Hepatocyte (in vitro differentiated cells): ENCODE results near the gene PPM1L. TPM values are rescaled to one million over a fixed set of nuclear protein-coding genes. Genes with fewer than 3 reads are reported as not detected.
"Not testable (repeated sequence)": the region's sequence is repeated elsewhere in the genome, so short reads cannot be mapped to it uniquely, and the experiment has no call there.

ENCODE experiments used
- DNase-seq: peaks from one replicate; pipeline ENCODE4 v3.0.0-alpha.2; 2016; ENCODE audit warnings: low spot score
- H2AFZ ChIP-seq: fragments of 200-600 bp; sonication (generic); 2 replicates; pipeline ENCODE4 v1.6.0; 2016; ENCODE audit warnings: antibody characterized with exemption, mild to moderate bottlenecking
- H3K27ac ChIP-seq: fragments of 200-600 bp; sonication (generic); 2 replicates; pipeline ENCODE4 v1.5.1; 2016; ENCODE audit warnings: mild to moderate bottlenecking
- H3K27me3 ChIP-seq: fragments of 200-600 bp; sonication (generic); 2 replicates; pipeline ENCODE4 v1.6.1; 2016
- H3K36me3 ChIP-seq: fragments of 200-600 bp; sonication (generic); replicated peaks from 2 replicates; pipeline ENCODE4 v1.5.1; 2016; ENCODE audit warnings: low read depth; ENCODE audit not compliant: insufficient read depth
- H3K4me1 ChIP-seq: fragments of 200-600 bp; sonication (generic); 2 replicates; pipeline ENCODE4 v1.5.1; 2016; ENCODE audit warnings: mild to moderate bottlenecking, moderate library complexity; ENCODE audit not compliant: insufficient read depth
- H3K4me2 ChIP-seq: fragments of 200-600 bp; sonication (generic); 2 replicates; pipeline ENCODE4 v1.6.0; 2016
- H3K4me3 ChIP-seq: fragments of 200-600 bp; sonication (generic); 2 replicates; pipeline ENCODE4 v1.5.1; 2016; ENCODE audit warnings: mild to moderate bottlenecking
- H3K79me2 ChIP-seq: fragments of 200-600 bp; sonication (generic); 2 replicates; pipeline ENCODE4 v1.6.0; 2017; ENCODE audit warnings: mild to moderate bottlenecking
- H3K9me2 ChIP-seq: fragments of 200-600 bp; sonication (generic); replicated peaks from 2 replicates; pipeline ENCODE4 v1.6.0; 2017; ENCODE audit warnings: mild to moderate bottlenecking; ENCODE audit not compliant: insufficient read depth
- H3K9me3 ChIP-seq: fragments of 200-600 bp; sonication (generic); 2 replicates; pipeline ENCODE4 v1.5.1; 2016; ENCODE audit warnings: low read depth, mild to moderate bottlenecking
- H4K20me1 ChIP-seq: fragments of 200-600 bp; sonication (generic); 2 replicates; pipeline ENCODE4 v1.6.0; 2016; ENCODE audit warnings: mild to moderate bottlenecking; ENCODE audit not compliant: insufficient read depth, poor library complexity, severe bottlenecking
- CTCF ChIP-seq: fragments of 200-600 bp; sonication (generic); IDR thresholded peaks from 2 replicates; pipeline ENCODE4 v1.5.1; 2016; ENCODE audit warnings: antibody characterized with exemption, mild to moderate bottlenecking; ENCODE audit not compliant: poor library complexity
- EZH2 ChIP-seq: fragments of 200-600 bp; sonication (generic); IDR thresholded peaks from 2 replicates; pipeline ENCODE4 v1.6.1; 2016; ENCODE audit warnings: antibody characterized with exemption, mild to moderate bottlenecking, borderline replicate concordance
- EZH2phosphoT487 ChIP-seq: fragments of 200-600 bp; sonication (generic); IDR thresholded peaks from one replicate; pipeline ENCODE4 v1.6.1; 2018; ENCODE audit warnings: antibody characterized with exemption, mild to moderate bottlenecking, low read depth, moderate library complexity; ENCODE audit not compliant: unreplicated experiment, severe bottlenecking
- WGBS: methylation state at CpG from one replicate; pipeline ENCODE4 v1.1.6; 2016; ENCODE audit warnings: low lambda C conversion rate; ENCODE audit errors: missing lambda C conversion rate; 5-methylcytosine and 5-hydroxymethylcytosine counted together
- polyA plus RNA-seq: library from polyadenylated mRNA; unstranded; fragments of >200 nt; fragmentation: Nextera tagmentation; extraction: Ambion mirVana; gene quantifications from 2 replicates; pipeline ENCODE4 v1.2.1, GENCODE V29; 2016
- total RNA-seq: library from RNA; depleted of rRNA; stranded (reverse); fragments of >200 nt; gene quantifications from 2 replicates; pipeline ENCODE4 v1.2.3, GENCODE V29; 2014

PPM1L gene
- total and polyA plus RNA-seq, 2 experiments from 2014 or later: 5.1 to 13.1 TPM

- H3K9me3 ChIP-seq: no peaks in the 10 kb centered on the region
Measured at GRCh38 chr3:161028555-161029153, 272.6 kb downstream of the PPM1L start.

GRCh38 chr3:161031134-161031533 lies 275.1 kb downstream of the PPM1L start:
- WGBS: 92% methylated on average over 1 of the region's 1 CpG
- H3K79me2 ChIP-seq: no peaks in the 10 kb centered on the region
- no peaks in the 10 kb centered on the region for H3K27me3 ChIP-seq
- H2AFZ ChIP-seq: no peak overlapping the region
- no peak for TF ChIP-seq EZH2
- TF ChIP-seq EZH2phosphoT487: no peak
- no peak for TF ChIP-seq CTCF
- no peak overlapping the region for H3K4me2 ChIP-seq
- no peaks in the 10 kb centered on the region for H4K20me1 ChIP-seq
- H3K9me3 ChIP-seq: no peaks in the 10 kb centered on the region
- H3K27ac ChIP-seq: no peak overlapping the region
- no peaks in the 10 kb centered on the region for H3K36me3 ChIP-seq
- H3K4me1 ChIP-seq: no peaks in the 10 kb centered on the region
- H3K9me2 ChIP-seq: no peaks in the 10 kb centered on the region
- no peak overlapping the region for H3K4me3 ChIP-seq
- no peak for DNase-seq

More at GRCh38 chr3:161028555-161029153, 272.6 kb downstream of the PPM1L start:
- Histone ChIP-seq H3K9me2 (no peaks in the 10 kb centered on the region), H3K79me2 (no peaks in the 10 kb centered on the region), H3K4me1 (no peaks in the 10 kb centered on the region), H2AFZ (no peak overlapping the region), H4K20me1 (no peaks in the 10 kb centered on the region), H3K27me3 (no peaks in the 10 kb centered on the region), H3K27ac (no peak overlapping the region), H3K4me3 (no peak overlapping the region), H3K4me2 (no peak overlapping the region), H3K36me3 (no peaks in the 10 kb centered on the region)
- TF ChIP-seq CTCF: no peak
- no peak for TF ChIP-seq EZH2
- no peak for TF ChIP-seq EZH2phosphoT487
- no peak for DNase-seq
- 65% methylated on average over 5 of the region's 5 CpGs for WGBS

GRCh38 chr3:161034913-161035550 lies 279.0 kb downstream of the PPM1L start:
- not testable (repeated sequence) for H3K79me2 ChIP-seq, H2AFZ ChIP-seq, H3K4me1 ChIP-seq, H3K27me3 ChIP-seq, H3K9me2 ChIP-seq, DNase-seq, H3K27ac ChIP-seq, H3K9me3 ChIP-seq, H3K36me3 ChIP-seq, H4K20me1 ChIP-seq, H3K4me2 ChIP-seq, H3K4me3 ChIP-seq
- 56% methylated on average over 5 of the region's 5 CpGs for WGBS

GRCh38 chr3:161035711-161036110 lies 279.7 kb downstream of the PPM1L start:
- H3K4me2 ChIP-seq: no peak overlapping the region
- TF ChIP-seq EZH2 (no peak), EZH2phosphoT487 (no peak), CTCF (no peak)
- H3K27me3 ChIP-seq: no peaks in the 10 kb centered on the region
- no peaks in the 10 kb centered on the region for H3K9me2 ChIP-seq
- 76% methylated on average over 2 of the region's 2 CpGs for WGBS
- no peak for DNase-seq
- no peak overlapping the region for H3K4me3 ChIP-seq
- H4K20me1 ChIP-seq: no peaks in the 10 kb centered on the region
- H3K27ac ChIP-seq: no peak overlapping the region
- no peak overlapping the region for H2AFZ ChIP-seq
- H3K9me3 ChIP-seq: no peaks in the 10 kb centered on the region
- H3K79me2 ChIP-seq: no peaks in the 10 kb centered on the region
- no peaks in the 10 kb centered on the region for H3K36me3 ChIP-seq
- H3K4me1 ChIP-seq: no peaks in the 10 kb centered on the region
